SK-N-SH (cell line): ENCODE measurements around the gene IL21R. TPM values are rescaled to one million over a fixed set of nuclear protein-coding genes. Genes with fewer than 3 reads are reported as not detected.

Experiments
- CTCF ChIA-PET: fragments of 300-600, 350-600 bp; formaldehyde crosslinking; extraction: SDS; loops from one replicate; lab custom pipeline; 2021; lab: Yijun Ruan, JAX
- POLR2A ChIA-PET: fragments of 350-600 bp; sonication (Branson Sonifier 250); formaldehyde crosslinking; extraction: SDS; loops from one replicate; lab custom pipeline; 2020; ENCODE audit warnings: antibody characterized with exemption, inconsistent platforms; lab: Yijun Ruan, JAX
- DNase-seq: peaks from one replicate; pipeline ENCODE4 v3.0.0; 2012
- H2AFZ ChIP-seq: fragments of 200-600 bp; sonication (generic); 2 replicates; pipeline ENCODE4 v1.8.1; 2016; ENCODE audit warnings: antibody characterized with exemption, mild to moderate bottlenecking, low read depth
- H3F3A ChIP-seq: fragments of 200-600 bp; sonication (generic); replicated peaks from 2 replicates; pipeline ENCODE3; 2016; ENCODE audit warnings: antibody characterized with exemption, mild to moderate bottlenecking; ENCODE audit not compliant: insufficient read depth
- H3K27ac ChIP-seq, 2 experiments: fragments of 200-500 bp in 1 of 2; fragments of 200-600 bp in 1 of 2; sonication (Bioruptor generic) in 1 of 2; sonication (generic), shearing (Covaris generic) in 1 of 2; 2 replicates each; pipeline versions ENCODE4 v1.5.1 to v1.6.1; 2014 to 2016; ENCODE audit warnings: low read depth in 2 of 2, inconsistent platforms in 1 of 2, low read length in 1 of 2, mild to moderate bottlenecking in 1 of 2, mixed read lengths in 1 of 2
- H3K27me3 ChIP-seq: fragments of 200-600 bp; sonication (generic), shearing (Covaris generic); 2 replicates; pipeline ENCODE4 v1.6.1; 2016; ENCODE audit warnings: mixed run types; ENCODE audit not compliant: insufficient read depth
- H3K36me3 ChIP-seq, 2 experiments: fragments of 200-500 bp in 1 of 2; fragments of 200-600 bp in 1 of 2; sonication (Bioruptor generic) in 1 of 2; sonication (generic) in 1 of 2; replicated peaks in 1 of 2; 2 replicates each; pipeline versions ENCODE3 to v1.5.1; 2014 to 2016; ENCODE audit warnings: low read length in 1 of 2, mild to moderate bottlenecking in 1 of 2; ENCODE audit not compliant: insufficient read depth in 2 of 2, control insufficient read depth in 1 of 2
- H3K4me1 ChIP-seq, 2 experiments: fragments of 200-500 bp in 1 of 2; fragments of 200-600 bp in 1 of 2; sonication (Bioruptor generic) in 1 of 2; sonication (generic), shearing (Covaris generic) in 1 of 2; 2 replicates each; pipeline versions ENCODE4 v1.5.1 to v1.6.1; 2014 to 2016; ENCODE audit warnings: low read depth in 1 of 2, low read length in 1 of 2, mixed run types in 1 of 2; ENCODE audit not compliant: insufficient read depth in 2 of 2, control insufficient read depth in 1 of 2
- H3K4me2 ChIP-seq: fragments of 200-600 bp; sonication (generic), shearing (Covaris generic); 2 replicates; pipeline ENCODE4 v1.6.1; 2017; ENCODE audit warnings: mixed run types
- H3K4me3 ChIP-seq, 2 experiments: fragments of 200-500 bp in 1 of 2; fragments of 200-600 bp in 1 of 2; sonication (Bioruptor generic) in 1 of 2; sonication (generic), shearing (Covaris generic) in 1 of 2; 2 replicates each; pipeline versions ENCODE4 v1.5.1 to v1.8.1; 2014 to 2016; ENCODE audit warnings: low read depth in 2 of 2, inconsistent platforms in 1 of 2, low read length in 1 of 2, mild to moderate bottlenecking in 1 of 2, mixed read lengths in 1 of 2, moderate library complexity in 1 of 2
- H3K79me2 ChIP-seq: fragments of 200-600 bp; sonication (generic); 2 replicates; pipeline ENCODE4 v1.8.1; 2017; ENCODE audit warnings: mild to moderate bottlenecking; ENCODE audit not compliant: insufficient read depth
- H3K9ac ChIP-seq: fragments of 200-600 bp; sonication (generic); 2 replicates; pipeline ENCODE4 v1.6.1; 2017; ENCODE audit warnings: mixed run types
- H3K9me2 ChIP-seq: fragments of 200-600 bp; sonication (generic); 2 replicates; pipeline ENCODE4 v1.6.1; 2017; ENCODE audit warnings: mixed run types
- H3K9me3 ChIP-seq: fragments of 200-600 bp; sonication (generic); 2 replicates; pipeline ENCODE4 v1.6.1; 2017; ENCODE audit warnings: mixed run types, mild to moderate bottlenecking, moderate library complexity
- H4K20me1 ChIP-seq: fragments of 200-600 bp; sonication (generic); 2 replicates; pipeline ENCODE4 v1.6.1; 2017; ENCODE audit warnings: mild to moderate bottlenecking, mixed run types; ENCODE audit not compliant: insufficient read depth
- EP300 ChIP-seq, 2 experiments: IDR thresholded peaks; 2 replicates each; pipeline versions ENCODE4 v1.4.0 to v1.6.1; 2012; ENCODE audit warnings: borderline replicate concordance in 1 of 2, low read depth in 1 of 2, low read length in 1 of 2
- EZH2phosphoT487 ChIP-seq: fragments of 200-600 bp; sonication (generic); IDR thresholded peaks from 2 replicates; pipeline ENCODE4 v1.6.1; 2017; ENCODE audit warnings: low read depth, mixed run types, mild to moderate bottlenecking, antibody characterized with exemption, moderate library complexity, borderline replicate concordance
- FOSL2 ChIP-seq: IDR thresholded peaks from 2 replicates; pipeline ENCODE4 v1.4.0; 2012; ENCODE audit warnings: low read depth, mild to moderate bottlenecking, moderate library complexity, borderline replicate concordance
- FOXJ3 ChIP-seq: sonication (generic); formaldehyde crosslinking; IDR thresholded peaks from 2 replicates; pipeline ENCODE4 v1.5.1; 2020; ENCODE audit warnings: mild to moderate bottlenecking, missing genetic modification reagents
- GATA2 ChIP-seq: sonication (generic); formaldehyde crosslinking; IDR thresholded peaks from 2 replicates; pipeline ENCODE4 v1.5.0; 2020; ENCODE audit warnings: mild to moderate bottlenecking, missing genetic modification reagents
- JUND ChIP-seq: IDR thresholded peaks from 2 replicates; pipeline ENCODE4 v1.4.0; 2012
- MAX ChIP-seq: IDR thresholded peaks from 2 replicates; pipeline ENCODE4 v1.4.0; 2012; ENCODE audit warnings: low read depth
- RAD21 ChIP-seq: IDR thresholded peaks from 2 replicates; pipeline ENCODE4 v1.6.1; 2012; ENCODE audit warnings: mild to moderate bottlenecking, low read length
- REST ChIP-seq: IDR thresholded peaks from 2 replicates; pipeline ENCODE4 v1.6.1; 2012; ENCODE audit warnings: mild to moderate bottlenecking, low read depth, low read length, moderate library complexity
- RFX5 ChIP-seq: IDR thresholded peaks from 2 replicates; pipeline ENCODE4 v1.6.1; 2012; ENCODE audit warnings: mild to moderate bottlenecking, improper control_type of control experiment, low read length
- SIN3A ChIP-seq: IDR thresholded peaks from 2 replicates; pipeline ENCODE4 v1.6.1; 2012; ENCODE audit warnings: low read depth, mild to moderate bottlenecking, low read length, moderate library complexity, borderline replicate concordance
- TEAD4 ChIP-seq: IDR thresholded peaks from 2 replicates; pipeline ENCODE4 v1.4.0; 2012; ENCODE audit warnings: mild to moderate bottlenecking, borderline replicate concordance; ENCODE audit not compliant: insufficient read depth
- USF2 ChIP-seq: fragments of 150-350 bp; IDR thresholded peaks from 2 replicates; pipeline ENCODE4 v1.6.1; 2017; ENCODE audit warnings: antibody characterized with exemption, low read length, low read depth, borderline replicate concordance
- YY1 ChIP-seq: IDR thresholded peaks from 2 replicates; pipeline ENCODE4 v1.4.0; 2012; ENCODE audit warnings: low read depth, mild to moderate bottlenecking
- WGBS: methylation state at CpG from one replicate; pipeline ENCODE4 v1.1.6; 2017; ENCODE audit warnings: low lambda C conversion rate; 5-methylcytosine and 5-hydroxymethylcytosine counted together
- polyA plus RNA-seq, 3 experiments: library from polyadenylated mRNA; depleted of rRNA; stranded (reverse); fragments of >200 nt; gene quantifications; 2 replicates each; pipeline ENCODE4 v1.2.3, GENCODE V29; 2012
- TF ChIP-seq, protein P1 (sequence below): IDR thresholded peaks from 2 replicates; pipeline ENCODE4 v1.4.0; 2012; ENCODE audit warnings: low read depth, borderline replicate concordance
- TF ChIP-seq, protein P2 (sequence below): fragments of 200-600 bp; sonication (generic); IDR thresholded peaks from 2 replicates; pipeline ENCODE4 v1.6.1; 2017; ENCODE audit warnings: antibody characterized with exemption, mild to moderate bottlenecking, moderate library complexity

The IL21R gene
- polyA plus RNA-seq, 1 of the 3 experiments (the other 2 are of a cell fraction) = 0.13 TPM

DNA sequence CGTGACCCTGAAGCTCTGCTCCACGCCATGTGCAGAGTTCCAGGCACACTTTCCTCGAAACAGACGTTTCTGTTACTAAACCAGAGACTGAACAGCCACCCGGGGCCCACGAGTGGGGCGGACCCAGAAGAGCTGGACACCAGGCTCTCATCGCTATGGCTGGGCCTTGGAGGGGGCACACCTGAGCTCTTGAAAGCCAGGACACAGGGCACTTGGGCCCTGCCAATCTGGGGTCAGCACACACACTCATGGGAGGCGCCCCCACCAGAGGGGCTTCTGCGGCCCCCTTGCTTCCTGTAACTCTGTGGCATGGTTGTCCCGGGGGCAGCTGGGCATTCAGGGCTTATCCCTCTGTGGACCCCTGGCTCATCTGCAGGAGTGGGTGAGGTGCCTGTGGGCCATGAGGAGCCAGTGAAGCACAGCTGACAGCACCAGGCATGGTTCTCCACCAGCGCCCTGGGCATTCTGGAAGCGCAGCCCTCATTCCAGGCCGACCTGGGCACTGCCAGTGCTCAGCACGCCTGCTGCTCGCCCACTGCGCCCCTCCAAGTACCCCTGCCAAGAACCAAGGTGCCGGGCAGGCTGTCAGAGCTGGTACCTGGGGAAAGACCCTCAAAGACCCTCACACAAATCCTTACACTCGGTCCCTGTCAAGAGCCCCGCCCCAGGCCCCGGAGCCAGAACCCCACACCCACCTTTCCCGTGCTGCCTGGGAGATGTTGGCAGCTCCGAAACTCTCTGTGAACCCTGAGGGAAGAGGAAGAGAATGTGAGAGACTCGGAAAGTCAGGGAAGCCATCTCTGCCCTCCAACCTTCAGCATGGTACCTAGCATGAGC, 61.1 kb downstream of the IL21R start:
- no peaks in the 10 kb centered on the region for H3K79me2 ChIP-seq
- H3K9me2 ChIP-seq = no peaks in the 10 kb centered on the region
- H3F3A ChIP-seq = peaks cover 2% of the 10 kb centered on the region
- H3K4me2 ChIP-seq = no peak overlapping the region
- no peak for TF ChIP-seq REST
- TF ChIP-seq YY1 = no peak
- no peak for TF ChIP-seq JUND
- no peaks in the 10 kb centered on the region for H3K9me3 ChIP-seq
- no peak for DNase-seq
- no peaks in the 10 kb centered on the region for H4K20me1 ChIP-seq
- no peak overlapping the region for H2AFZ ChIP-seq
- H3K4me3 ChIP-seq = no peak overlapping the region
- 98% methylated on average over 7 of the region's 24 CpGs for WGBS
- peaks cover 35 to 82% of the 10 kb centered on the region in 2 experiments for H3K36me3 ChIP-seq
- no peaks in the 10 kb centered on the region for H3K4me1 ChIP-seq
- no peak overlapping the region for H3K27ac ChIP-seq
- CTCF ChIA-PET = interaction anchor here (0.9 to 1.0 kb wide), 2 partner anchors 228 to 229 kb away, joined by 3 read pairs; no protein-coding TSS in a partner anchor
- POLR2A ChIA-PET = no interaction called here
- no peak overlapping the region for H3K9ac ChIP-seq
- no peaks in the 10 kb centered on the region for H3K27me3 ChIP-seq

DNA sequence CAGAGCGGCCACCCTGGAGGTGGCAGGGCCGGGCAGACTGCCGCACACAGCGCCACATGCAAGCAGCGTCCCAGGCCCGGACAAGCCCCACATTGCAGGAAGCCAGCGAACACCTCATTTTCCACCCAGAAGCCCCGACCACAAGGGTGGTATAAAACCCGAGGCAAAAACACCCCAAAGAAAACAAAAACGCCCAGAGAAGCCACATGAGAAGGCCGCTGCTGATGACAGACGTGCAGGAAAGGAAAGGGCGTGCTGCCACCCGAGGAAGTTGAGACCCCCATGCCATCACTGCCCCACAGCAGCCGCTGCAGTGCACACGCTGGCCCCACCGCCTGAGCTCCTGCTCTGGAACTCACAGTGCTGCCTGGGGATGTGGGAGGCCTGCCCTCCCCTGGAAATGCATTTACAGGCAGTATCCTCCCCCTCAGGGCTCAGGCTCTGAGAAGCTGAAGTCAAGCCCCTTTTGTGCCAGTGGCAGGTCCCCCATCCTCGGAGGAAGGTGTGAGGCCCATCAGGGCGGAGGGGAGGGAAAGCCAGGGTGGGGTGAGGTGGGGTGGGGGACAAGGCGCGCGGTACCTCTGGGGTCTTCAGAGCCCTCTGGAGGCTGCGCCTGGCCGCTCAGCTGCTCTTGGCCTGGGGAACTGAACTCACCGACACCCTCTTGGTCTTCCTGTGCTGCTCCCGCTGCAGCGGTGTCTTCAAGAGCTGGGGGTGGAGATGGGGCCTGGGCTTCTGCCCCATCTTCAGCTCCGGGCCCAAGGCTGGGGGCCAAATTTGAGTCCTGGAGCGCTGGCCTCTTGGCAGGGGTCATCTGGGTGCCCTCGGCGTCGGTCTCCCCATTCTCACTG, 62.0 kb downstream of the IL21R start:
- no peaks in the 10 kb centered on the region for H3K79me2 ChIP-seq
- no peaks in the 10 kb centered on the region for H3K9me3 ChIP-seq
- H3K4me3 ChIP-seq = no peak overlapping the region
- ChIA-PET CTCF (no interaction called here), POLR2A (no interaction called here)
- no peak overlapping the region for H2AFZ ChIP-seq
- H3K27me3 ChIP-seq = no peaks in the 10 kb centered on the region
- no peaks in the 10 kb centered on the region for H4K20me1 ChIP-seq
- H3K4me1 ChIP-seq = no peaks in the 10 kb centered on the region
- no peaks in the 10 kb centered on the region for H3F3A ChIP-seq
- no peak overlapping the region for H3K4me2 ChIP-seq
- no peak for DNase-seq
- TF ChIP-seq FOSL2 (no peak), USF2 (no peak), EP300 (IDR thresholded peaks at IDR 0.05; ENCODE audit: borderline replicate concordance in 1 of 2, low read depth in 1 of 2, low read length in 1 of 2) (no peak), RFX5 (no peak), MAX (no peak), FOXJ3 (CRISPR knock-in tag) (no peak), EZH2phosphoT487 (no peak), GATA2 (CRISPR knock-in tag) (no peak), SIN3A (no peak), JUND (no peak), RAD21 (no peak), TEAD4 (no peak), YY1 (no peak)
- TF ChIP-seq, protein P1, sequence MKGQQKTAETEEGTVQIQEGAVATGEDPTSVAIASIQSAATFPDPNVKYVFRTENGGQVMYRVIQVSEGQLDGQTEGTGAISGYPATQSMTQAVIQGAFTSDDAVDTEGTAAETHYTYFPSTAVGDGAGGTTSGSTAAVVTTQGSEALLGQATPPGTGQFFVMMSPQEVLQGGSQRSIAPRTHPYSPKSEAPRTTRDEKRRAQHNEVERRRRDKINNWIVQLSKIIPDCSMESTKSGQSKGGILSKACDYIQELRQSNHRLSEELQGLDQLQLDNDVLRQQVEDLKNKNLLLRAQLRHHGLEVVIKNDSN = no peak
- TF ChIP-seq, protein P2, sequence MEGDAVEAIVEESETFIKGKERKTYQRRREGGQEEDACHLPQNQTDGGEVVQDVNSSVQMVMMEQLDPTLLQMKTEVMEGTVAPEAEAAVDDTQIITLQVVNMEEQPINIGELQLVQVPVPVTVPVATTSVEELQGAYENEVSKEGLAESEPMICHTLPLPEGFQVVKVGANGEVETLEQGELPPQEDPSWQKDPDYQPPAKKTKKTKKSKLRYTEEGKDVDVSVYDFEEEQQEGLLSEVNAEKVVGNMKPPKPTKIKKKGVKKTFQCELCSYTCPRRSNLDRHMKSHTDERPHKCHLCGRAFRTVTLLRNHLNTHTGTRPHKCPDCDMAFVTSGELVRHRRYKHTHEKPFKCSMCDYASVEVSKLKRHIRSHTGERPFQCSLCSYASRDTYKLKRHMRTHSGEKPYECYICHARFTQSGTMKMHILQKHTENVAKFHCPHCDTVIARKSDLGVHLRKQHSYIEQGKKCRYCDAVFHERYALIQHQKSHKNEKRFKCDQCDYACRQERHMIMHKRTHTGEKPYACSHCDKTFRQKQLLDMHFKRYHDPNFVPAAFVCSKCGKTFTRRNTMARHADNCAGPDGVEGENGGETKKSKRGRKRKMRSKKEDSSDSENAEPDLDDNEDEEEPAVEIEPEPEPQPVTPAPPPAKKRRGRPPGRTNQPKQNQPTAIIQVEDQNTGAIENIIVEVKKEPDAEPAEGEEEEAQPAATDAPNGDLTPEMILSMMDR = no peak
- TF ChIP-seq, all 33 proteins: peak for 0
- no peak overlapping the region for H3K27ac ChIP-seq
- no peak overlapping the region for H3K9ac ChIP-seq
- no peaks in the 10 kb centered on the region for H3K9me2 ChIP-seq
- 93% methylated on average over 17 of the region's 32 CpGs for WGBS
- H3K36me3 ChIP-seq = peaks cover 44 to 90% of the 10 kb centered on the region in 2 experiments
